ENCODE measurements around the gene CDC42EP3.

Gene CDC42EP3

GRCh38 chr2:37654419-37654818 lies 17.0 kb downstream of the CDC42EP3 start:
- DNase-seq, result peak; percentile 60

DNA sequence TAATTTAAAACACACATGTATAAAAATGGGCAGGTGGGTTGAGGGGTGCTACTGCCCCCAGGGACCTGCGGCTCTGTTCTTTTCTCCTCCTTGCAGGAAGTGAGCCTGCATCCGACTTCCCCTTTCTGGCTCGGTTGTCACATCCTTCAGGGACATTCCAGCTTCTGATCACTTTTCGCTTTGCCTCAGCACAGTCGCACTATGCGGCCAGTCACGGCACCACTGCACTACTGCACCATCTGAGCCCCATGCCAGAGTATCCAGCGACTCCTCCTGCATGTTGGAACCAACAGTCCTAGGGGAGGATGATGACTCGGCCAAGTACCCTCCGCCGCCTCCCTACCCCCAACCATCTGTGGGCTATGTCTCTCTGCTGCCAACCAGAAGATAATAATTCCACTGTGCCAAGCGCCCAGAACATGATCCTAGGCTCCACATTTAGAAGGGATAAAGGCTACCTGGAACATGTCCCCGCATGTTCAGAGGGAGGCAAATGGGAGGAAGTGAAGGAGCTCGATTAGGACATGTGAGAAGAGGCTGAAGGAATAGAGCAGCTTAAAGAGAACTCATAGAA lies 17.6 kb downstream of the CDC42EP3 start:
- DNase-seq, result peak; percentile 94

DNA sequence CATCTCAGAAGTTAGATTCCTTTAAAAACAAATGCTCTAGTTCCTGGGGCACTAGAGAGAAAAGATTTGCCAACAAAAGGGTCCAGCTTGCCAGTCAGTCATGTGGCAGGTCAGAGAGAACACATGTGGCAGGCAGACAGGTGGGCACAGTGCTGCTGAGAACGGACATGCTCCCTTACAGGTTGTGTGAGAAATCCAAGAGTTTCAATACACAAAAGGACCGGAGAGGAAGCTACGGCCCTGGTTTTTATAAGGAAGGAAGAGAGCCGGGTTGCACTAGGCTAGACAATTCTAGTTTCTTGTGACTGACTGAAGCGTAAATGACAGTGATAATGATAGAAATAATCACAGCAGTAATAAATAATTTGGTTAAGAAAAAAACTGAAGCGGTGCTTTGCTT lies 18.3 kb downstream of the CDC42EP3 start:
- no peak for DNase-seq

- no peak for DNase-seq
Measured at GRCh38 chr2:37652199-37652640, 19.2 kb downstream of the CDC42EP3 start.

DNA sequence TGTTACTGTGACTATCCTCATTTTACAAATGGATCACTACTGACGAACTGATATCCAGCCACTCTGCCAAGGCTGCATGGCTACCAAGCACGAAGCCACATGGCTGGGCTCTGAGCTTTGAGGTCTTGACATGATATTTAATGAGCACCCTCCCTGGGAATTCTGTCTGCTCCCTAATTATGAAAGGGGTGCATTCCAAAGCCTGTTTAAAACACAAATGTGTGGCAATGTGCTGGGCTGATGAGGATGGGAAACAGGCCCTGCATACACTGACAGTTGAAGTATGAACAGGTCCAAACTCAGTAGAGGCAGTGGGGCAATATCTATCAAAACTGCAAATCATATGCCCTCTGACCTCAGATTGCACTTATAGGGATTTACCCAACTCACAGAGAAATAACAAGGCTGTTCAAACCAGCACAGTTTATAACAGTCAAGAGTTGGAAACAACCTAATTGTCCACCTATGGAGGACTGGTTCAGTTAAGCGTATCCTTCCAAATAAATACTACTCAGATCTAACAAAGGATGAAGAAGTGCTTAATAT lies 20.8 kb downstream of the CDC42EP3 start:
- DNase-seq, result no peak

DNA sequence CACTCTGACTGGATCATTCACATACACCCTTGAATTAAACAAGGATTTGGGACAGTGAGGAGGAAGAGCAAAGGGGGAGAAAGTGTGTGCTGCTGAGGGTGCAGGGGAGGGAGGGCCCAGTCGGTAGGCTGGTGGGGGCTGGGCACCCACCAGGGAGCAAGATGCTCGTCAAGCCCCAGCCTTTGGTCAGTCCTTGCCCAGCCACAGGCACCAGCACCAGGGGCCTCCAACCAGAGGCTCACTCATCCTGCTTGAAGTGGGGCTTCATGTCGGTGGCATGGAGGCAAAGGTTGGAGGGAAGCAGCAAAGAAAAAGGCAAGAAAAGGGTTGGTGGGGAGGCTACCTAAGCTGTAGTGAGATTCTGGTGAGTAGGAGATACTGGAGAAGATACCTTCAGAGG lies 21.9 kb downstream of the CDC42EP3 start:
- no peak for DNase-seq

DNA sequence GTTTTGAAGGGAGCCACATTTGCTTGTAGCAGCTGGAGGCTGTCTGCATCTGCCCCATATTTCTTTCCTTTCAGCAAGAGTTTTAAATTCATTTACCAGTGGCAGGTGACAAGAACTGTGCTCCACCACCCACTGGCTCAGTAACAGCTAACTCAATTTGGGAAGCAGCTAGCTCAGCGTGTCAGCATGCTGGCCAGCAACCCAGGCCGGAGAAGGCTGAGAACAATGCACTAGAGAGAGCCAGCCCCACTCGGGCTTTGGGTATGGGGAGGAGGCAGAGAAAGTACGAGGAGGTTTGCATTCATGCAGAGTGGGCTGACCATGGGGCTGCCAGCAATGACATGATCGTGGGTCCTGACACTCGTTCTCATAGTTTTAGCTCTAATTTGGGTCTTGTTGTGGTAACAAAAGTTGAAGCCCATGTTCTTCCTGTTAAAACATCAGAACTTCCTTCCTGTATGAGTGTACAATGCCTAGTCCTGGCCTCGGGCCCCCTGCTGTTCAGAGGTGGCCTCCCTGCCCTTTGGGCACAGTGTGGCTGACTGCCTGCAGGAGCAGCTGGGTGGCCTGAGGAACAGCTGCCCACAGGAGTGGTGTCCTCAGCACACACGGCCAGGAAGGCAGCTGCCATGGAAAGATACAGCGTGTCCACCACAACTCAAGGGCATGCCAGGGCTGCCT lies 23.0 kb downstream of the CDC42EP3 start:
- DNase-seq, result no peak

- DNase-seq, result no peak
Measured at GRCh38 chr2:37647971-37648330, 23.5 kb downstream of the CDC42EP3 start.

DNA sequence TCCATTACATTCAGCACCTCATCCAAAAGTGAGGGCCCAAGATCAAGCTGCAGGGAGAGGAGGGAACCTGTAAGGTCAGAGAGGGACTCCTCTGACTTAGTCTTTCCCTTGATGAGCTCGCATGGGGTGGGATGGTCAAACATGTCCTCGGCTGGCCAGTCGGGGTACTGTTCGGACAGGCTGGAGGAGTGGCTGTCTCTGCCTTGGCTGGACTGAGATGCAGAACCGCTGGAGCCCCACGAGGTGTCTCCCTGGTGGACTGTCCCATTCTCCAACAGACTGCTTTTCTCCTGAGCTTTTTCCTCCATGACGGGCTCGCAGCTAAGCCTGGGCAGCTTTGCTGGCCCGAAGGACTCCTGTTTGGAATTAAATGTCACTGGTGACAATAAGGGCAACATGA lies 25.6 kb downstream of the CDC42EP3 start:
- DNase-seq, result no peak

DNA sequence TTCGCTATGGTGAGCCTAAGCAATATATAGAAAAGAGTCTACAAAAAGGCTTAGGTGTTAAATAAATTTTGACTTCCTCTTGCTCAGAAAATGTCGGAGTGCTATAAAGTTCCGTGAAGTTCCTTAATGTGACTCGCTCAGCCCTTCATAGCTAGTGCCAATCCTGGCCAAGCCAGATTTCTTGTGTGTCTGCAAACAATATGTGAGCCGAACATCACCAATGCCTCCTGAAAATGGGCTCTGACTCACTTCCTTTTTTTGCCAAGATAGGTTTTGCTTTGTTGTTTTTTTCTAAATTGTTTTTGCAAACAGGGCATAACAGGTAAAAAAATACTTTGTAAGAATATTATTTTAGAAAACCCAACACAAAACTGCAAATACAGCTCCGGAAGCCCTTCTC lies 26.1 kb downstream of the CDC42EP3 start:
- DNase-seq, result no peak

GRCh38 chr2:37644191-37644590 lies 27.3 kb downstream of the CDC42EP3 start:
- DNase-seq, result no peak

DNA sequence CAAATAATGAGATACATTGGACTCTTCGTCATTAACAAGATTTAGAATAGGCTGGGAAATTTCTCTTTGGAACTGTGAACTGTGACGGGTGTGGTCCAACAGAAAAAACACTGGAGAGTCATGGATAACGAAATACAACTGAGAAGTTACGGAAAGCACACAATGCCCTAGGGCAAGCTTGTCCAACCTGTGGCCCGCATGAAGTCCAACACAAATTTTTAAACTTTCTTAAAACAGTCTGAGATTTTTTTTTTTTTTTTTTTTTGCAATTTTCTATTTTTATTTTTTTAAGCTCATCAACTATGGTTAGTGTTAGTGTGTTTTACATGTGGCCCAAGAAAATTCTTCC lies 27.7 kb downstream of the CDC42EP3 start:
- no peak for DNase-seq

DNA sequence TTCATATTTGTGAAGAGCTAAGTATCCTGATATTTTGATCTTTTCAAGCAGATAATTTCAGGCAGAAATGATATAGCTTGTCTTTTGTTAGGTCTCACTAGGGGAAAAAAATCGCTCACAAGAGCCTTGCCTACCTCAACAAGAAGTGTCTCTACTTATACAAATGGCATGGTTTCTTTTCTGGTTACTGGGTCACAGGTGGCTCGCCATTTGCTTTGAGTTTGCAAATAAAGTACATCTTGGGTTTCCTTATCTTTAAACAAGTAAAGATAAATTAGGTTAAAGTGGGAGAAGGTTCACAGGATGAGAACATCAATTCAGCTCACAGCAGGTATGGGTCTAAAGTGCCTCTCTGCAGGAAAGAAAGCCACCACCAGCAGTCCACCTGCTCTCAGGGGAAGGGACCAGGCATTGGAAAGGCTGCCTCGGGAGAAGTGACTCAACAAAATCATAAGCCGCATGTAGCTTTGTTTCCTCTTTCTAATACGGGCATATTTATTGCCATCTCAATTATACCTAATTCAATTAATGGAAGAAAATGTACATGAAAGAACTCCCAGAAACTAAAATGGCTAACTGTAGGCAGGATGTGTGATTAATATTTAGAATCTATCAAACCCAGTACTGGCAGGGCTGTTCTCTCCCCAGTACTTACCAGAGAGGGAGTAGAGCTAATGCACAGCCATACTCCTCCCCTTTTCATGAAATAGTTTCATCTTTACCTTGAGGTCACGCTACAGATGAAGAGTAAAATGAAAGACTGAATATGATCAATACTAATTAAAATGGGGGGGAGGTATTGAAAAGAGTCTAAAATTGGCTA lies 28.3 kb downstream of the CDC42EP3 start:
- DNase-seq, result no peak

- DNase-seq, result peak; percentile 33
Measured at GRCh38 chr2:37641582-37642171, 29.8 kb downstream of the CDC42EP3 start.

- DNase-seq, result no peak
Measured at GRCh38 chr2:37639631-37640030, 31.8 kb downstream of the CDC42EP3 start.

- no peak for DNase-seq
Measured at GRCh38 chr2:37638973-37639372, 32.5 kb downstream of the CDC42EP3 start.

GRCh38 chr2:37637985-37638384 lies 33.5 kb downstream of the CDC42EP3 start:
- no peak for DNase-seq

GRCh38 chr2:37637190-37637860 lies 34.1 kb downstream of the CDC42EP3 start:
- no peak for DNase-seq

DNA sequence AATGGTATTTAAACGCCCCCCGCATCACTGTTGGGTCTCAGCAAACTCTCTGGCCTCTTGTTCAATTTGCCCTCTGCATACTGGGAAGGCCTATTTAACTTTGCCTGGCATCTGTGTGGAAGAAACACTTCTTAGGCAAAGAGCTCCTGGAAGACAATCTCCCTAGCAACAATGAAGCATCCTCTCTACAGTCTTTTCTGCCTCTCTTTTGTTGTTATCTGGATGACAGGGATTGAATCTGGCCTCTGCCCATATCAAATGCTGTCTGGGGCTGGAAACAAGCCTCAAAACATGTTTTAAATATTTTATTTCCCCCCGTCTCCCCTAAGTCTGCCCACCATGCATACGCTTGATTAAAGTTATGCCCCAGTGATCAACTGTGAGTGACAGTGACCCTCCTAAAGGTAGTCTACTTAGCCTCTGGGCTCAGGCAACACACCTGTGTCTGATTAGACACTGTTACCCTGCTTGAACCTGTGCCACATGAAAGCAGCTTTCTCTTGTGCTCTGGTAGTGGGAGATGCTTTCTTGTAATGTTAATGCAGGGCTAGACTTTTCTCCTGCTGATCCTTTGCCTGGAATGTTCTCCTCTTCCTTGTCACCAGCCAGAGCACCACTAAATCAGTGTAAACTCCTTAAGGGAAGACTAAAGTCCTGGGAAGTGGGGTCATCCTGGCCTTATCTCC lies 34.9 kb downstream of the CDC42EP3 start:
- DNase-seq, result no peak

DNA sequence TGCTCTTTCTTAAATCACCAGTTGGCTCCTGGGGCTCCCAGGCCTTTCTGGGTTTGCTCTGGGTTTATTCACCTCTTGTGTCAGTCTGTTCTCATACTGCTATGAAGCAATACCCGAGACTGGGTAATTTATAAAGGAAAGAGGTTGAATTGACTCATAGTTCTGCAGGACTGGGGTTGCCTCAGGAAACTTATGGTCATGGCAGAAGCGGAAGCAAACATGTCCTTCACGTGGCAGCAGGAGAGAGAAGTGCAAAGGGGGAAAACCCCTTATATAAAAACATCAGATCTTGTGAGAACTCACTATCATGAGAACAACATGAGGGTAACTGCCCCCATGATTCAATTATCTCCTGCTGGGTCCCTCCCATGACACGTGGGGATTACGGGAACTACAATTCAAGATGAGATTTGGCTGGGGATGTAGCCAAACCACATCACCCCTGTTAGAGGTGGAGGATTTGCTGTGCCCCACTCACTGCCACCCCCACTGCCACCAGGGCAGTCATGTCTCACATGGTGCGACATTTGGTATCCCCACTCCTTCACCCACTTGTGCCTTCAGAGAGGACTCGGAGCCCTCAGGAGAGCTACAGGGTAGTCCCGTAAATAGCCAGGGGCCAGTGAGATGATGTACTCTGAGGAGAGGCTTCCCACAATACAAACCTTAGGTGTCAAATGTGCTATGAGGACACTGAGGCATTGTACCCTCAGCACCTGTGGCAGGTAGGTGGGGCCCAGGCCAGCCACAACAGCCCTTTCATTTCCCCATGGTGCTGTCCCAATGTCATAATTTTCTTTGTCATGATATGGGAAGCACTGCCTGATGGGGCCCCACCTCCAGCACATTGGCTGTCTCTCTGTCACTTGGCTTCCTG lies 35.7 kb downstream of the CDC42EP3 start:
- no peak for DNase-seq

- DNase-seq, result no peak
Measured at GRCh38 chr2:37634914-37635503, 36.4 kb downstream of the CDC42EP3 start.
